GM21723 (cell line): ENCODE results near the gene C20orf204.

Source experiments
- ATAC-seq: cut with Tn5 transposase; IDR thresholded peaks from one replicate; pipeline ENCODE4 v1.9.1; 2021; ENCODE audit warnings: mild to moderate bottlenecking, moderate library complexity; ENCODE audit not compliant: unreplicated experiment

Gene C20orf204

DNA sequence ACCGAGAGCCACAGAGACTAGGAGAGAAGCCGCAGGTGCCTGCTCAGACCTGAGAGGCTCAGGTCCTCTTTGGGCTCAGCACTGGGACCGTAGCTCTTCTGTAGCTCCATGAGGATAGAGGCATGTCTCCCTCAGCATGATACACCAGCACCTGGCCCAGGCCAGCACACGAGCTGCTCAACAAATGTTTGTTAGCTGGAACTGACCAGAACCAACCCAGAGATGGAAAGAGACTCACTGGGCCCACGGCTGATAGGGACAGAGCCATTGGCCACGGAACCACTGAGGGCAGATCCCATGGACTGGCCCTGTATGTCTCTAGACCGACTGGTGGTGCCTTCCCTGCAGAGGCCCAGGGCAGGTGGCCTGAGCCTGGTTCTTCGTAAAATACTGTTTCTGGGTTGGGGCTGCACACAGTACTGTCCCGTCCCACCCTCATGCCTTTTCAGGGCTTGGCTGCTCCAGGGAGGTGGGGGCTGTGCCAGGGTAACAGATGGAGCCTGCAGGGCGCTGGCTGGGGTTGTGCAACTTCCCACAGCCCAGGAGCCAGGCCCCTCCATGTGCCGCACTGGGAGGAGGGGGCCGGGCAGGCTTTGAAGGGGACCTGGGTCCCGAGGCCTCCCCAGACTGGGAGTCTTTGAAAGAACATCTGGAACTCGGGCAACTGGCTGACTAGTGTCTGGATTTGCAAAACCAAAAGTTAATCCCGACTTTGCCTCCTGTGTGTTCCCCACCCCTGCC lies 5.2 kb downstream of the C20orf204 start:
- no peak for ATAC-seq

DNA sequence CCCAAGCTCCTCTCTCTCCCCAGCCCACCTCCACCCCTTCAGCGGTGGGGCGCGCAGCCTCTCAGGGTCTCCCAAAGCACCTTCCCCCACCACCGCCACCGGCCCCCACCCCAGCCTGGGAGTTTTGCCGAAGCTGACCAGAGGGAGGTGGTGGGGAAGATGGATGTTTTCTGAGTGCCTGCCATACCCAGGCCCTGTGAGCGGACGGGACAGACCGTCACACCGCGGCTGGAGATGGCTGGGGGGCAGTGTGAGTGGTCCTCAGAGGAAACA lies 5.7 kb downstream of the C20orf204 start:
- no peak for ATAC-seq

DNA sequence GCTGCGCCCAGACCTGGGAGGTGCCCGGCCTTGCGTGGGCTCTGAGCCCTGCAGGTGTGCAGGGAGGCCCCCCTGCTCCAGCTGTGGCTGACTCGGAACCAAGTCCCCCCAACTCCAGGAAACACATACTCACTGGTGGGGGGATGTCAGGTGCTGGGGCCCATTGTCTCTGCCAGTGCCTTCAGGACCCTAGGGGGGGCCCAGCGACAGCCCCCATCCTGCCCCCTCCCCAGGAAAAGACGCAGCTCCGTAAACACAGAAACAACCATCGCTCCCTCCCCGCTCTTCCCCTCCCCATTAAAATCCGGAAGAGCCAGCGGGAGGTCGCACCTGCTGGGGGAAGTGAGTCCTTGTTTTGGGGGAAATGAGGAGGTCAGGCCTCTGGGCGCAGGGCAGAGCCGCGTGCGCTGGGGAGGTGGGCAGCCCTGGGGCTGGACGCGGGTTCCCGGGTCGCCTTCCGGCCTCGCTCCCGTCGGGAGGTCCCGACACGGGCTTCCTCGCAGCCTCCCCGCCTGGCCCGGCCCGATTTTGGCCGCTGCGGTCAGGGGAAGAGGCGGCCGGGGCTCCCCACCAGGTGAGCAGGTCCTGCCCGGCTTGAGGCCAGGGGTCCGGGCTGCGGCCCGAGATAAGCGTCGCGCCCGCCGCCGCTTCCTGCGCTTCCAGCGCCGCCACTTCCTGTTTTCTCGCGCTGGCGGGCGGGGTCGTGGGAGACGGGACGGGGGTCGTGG lies 6.2 kb downstream of the C20orf204 start:
- ATAC-seq: no peak

DNA sequence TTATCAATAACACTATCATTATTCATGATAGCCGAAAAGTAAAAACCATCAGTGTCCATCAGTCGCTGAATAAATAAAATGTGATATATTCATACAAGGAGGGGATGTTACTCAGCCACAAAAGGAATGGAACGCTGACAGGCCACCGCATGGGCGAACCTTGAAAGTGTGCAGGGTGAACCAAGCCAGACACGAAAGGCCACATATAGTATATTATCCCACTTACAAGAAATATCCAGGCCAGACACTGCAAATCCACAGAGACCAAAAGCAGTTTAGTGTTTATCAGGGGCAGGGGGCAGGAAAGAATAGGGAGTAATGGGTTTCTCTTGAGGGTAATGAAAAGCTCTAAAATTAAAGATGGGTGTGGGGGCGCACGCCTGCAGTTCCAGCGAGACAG lies 7.8 kb downstream of the C20orf204 start:
- ATAC-seq: no peak

DNA sequence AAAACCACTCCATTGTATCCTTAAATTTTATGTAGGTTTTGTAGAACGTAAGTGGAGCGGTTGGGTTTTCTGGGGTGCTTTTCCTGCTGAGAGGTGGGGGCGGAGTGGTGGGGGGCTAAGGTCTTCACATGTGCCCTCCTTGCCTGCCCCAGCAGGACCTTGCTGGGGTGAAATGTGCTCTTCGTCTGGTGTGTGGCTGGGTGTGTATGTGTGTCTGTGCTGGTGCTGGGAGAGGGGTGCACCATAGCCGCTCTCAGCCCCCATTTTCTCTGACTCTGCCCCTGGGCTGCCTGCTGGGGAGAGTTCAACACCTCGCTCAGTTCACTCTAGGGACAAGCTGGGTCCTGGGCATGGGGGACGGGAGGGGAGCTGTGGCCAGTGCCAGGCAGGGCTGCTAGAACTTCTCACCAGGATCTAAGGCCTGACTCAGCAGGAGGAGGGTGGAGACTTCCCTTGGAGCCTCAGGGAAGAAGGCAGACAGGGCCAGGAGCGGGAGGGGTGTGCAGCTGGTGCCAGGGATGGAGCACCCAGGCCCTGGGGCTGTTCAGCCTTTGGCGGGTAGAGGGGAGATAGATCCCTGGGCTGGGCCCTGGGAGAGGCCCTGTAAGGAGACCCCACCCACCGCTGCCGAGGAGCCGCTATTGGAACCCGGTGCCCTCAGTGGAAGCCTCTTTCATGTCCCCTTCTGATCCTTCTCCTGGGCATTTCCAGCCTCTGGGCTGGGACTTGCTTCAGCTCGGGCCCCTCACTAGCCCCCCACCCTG lies 8.7 kb downstream of the C20orf204 start:
- no peak for ATAC-seq

DNA sequence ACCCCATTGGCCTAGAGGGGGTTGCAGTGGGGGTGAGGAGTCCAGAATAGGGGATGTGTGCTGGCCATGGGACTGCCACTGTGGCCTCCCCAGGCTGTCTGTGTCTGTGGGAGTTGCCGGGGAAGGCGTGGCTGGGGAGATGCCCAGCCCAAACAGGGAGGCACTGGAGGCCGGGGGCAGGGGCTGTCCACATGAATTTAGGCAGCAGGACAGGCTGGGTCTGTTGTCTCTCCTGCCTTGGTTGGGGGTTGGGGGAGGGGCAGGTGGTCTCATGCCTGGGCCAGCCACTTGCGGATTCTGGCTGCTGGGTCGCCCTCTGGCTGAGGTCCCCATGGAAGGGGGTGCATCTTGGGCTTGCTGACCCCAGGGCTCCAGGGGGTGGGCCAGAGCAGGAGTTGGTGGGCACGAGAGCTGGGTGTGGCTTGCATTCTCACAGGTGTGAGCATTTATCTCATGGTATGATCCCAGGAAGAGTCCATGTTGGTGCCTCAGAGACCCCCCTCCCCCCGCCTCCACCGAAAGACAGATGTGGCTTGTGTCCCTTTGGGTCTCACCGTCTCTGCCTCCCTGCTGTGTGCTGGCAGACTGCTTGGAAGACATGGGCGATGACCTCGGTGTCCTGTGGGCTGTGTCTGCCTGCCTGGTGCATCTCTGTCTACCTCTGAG lies 9.5 kb downstream of the C20orf204 start:
- no peak for ATAC-seq

DNA sequence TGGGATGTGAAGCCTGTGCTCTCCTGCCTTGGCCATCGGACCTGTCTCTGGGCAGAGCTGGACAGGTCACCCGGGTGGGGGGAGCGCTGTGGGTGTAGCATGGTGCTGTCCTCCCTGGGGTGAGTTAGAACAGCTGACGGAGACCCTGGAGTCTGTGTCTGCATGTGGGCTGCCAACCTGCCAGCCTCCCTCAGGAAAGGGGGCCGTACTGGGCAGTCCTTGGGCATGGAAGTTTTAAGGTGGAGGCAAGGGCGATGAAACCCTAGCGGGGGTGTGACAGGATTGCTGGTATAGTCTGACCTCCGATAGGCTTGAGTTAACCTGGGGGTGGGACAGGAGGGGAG lies 11.0 kb downstream of the C20orf204 start:
- ATAC-seq: no peak

DNA sequence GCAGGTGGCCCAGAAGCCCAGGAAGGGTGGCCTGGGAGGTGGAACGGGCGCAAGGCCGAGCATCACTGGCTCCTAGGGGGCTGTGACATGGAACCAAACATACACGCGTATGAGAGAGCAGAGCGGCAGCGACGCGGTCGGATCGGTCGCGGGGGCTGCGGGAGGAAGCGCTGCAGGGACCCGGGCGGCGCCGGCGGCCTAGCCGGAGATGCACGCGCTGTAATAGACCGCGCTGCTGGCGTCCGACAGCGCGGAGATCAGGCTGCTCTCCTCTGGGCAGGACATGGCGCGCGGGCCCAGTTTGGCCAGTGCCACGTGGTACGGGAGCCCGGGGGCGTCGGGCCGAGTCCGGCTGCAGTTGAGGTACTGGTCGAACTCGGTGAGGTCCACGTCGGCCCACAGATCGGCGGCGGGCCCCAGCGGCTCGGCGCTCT lies 12.0 kb downstream of the C20orf204 start:
- ATAC-seq: no peak

DNA sequence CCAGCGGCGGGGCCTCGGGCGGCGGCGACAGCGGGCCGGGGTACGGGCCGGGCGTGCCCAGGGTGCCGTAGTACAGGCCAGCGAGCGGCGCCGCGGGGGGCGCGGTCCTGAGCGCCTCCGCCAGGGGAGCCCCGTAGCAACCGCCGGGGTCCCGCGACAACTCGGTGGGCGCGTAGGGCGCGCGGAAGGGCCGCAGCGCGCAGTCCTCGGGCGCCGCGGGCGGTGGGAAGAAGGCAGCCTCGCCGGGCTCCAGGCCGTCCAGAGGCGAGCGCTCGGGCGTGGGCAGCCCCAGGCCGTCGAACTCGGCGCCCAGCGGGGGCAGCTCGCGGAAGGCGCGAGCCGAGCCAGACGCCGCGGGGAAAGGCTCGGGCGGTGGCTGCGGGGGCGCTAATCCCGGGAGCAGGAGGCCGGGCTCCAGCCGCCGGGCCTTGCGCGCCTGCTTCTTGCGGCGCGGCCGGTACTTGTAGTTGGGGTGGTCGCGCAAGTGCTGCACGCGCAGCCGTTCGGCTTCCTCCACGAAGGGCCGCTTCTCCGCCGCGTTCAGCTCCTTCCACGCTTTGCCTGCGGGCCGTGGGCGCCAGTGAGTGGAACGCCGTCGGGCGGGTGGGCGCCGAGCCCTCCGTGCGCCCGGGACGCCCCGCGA lies 12.5 kb downstream of the C20orf204 start:
- no peak for ATAC-seq

DNA sequence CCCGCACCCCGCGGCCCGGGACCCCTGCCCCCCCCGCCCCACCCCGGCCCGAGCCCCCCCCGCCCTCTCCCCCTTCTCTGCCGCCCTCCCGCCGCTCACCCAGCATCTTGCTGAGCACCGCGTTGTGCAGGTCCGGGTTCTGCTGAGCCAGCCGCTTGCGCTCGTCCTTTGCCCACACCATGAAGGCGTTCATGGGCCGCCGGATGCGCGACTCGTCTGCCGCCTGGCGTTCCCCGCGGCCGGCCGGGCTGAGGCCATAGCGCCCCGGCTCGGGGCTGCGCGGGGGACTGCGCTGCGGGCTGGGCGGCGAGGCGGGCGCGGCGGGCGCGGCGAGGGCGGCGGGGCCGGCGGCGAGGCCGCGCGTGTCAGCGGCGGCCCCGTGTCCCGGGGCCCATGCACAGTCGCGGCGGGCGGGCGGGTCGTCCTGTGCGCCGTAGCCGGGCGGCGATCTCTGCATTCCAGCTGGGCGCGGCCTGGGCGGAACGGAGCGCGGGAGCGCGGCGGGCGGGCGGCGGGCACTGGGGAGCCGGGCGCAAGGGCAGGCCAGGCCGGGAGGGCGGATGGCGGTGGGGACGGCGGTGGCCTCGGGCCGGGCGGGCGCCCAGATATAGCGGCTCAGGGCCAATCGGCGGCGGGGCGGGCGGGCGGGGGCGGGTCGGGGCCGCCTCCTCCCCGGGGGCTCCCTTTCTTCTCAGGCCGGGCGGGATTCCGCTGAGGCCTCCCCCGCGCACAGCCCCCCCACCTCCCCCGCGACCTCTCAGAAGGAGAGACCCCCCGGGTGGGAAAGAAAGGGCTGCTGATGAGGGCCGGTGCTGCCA lies 13.3 kb downstream of the C20orf204 start, which contains the start of gene SOX18:
TSS of gene SOX18 (minus strand) at position 580 of the 818 bp plus-strand sequence. CDS start at position 457, 123 bp downstream.
- ATAC-seq: no peak

DNA sequence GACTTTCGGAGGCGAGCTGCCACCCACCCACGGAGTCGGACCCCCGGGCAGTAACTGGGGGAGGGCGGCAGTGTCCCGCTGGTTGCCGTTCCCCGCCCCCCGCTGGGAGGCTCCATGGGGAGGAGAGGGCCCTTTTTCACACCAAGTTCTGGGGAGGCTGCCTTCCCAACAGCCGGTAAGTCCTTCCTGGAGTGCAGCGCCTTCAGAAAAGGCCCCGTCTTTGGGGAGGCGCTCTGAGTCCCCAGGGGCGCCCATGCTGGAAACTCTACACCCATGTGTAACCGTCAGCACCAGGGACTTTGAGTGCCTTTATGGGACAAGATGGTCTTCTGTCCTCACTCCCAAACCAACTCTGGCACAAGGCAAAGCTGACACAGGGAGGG lies 13.9 kb downstream of the C20orf204 start:
- ATAC-seq: no peak

DNA sequence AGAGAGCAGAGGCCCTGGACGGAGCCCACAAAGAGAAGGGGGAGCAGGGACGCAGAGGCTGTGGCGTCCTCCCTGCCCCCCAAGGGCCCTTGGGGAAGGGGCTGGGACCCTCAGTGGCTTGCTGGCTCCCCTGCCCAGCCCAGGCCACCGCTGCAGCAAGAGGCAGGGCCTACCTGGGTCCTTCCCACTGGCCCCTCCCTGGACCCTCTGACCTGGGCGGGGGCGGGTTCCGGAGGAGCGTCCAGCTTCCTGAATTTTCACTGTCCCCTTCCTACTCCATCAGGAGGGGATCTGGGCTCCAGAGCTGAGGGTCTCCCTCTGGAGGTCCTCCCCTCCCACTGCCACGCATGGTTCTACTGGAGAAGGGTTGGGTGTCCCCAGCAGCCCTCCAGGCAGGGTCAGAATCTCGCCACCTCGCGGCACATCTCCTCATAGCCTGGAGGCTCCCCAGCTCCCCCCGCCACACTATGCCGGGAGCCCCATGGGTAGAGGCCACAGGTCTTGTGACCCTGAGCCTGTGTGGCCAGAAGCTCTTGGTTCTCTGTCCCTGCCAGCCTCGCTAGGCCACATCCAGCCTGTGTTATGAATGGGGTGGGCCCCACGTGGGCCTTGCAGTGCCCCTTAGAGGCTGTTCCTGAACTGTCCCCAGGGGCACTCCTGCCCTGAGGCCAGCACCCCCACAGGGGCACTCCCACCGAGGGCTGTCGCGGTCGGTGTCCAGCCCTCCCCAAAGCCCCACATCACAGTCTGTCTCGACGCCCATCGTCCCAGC lies 14.5 kb downstream of the C20orf204 start:
- ATAC-seq: no peak

DNA sequence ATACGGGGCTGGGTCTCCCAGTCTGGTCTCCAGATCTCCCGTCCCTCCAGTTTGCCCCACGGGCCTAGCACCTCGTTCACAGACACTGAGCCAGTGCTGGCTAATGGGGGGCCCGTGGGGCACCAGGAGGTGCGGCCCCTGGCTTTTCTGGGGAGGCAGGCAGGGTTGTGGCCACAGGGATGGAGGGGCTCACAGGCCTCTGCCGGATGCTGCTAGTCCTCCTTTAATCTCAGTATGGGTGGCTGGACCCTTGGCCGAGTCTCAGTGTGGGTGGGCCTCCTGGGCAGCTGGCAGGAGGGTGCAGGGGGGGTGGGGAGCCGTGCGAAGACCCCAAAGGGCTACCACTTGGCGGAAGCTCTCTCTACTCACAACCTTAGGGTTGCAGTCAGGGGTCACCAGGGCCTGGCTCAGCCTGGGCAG lies 15.1 kb downstream of the C20orf204 start:
- ATAC-seq: no peak

DNA sequence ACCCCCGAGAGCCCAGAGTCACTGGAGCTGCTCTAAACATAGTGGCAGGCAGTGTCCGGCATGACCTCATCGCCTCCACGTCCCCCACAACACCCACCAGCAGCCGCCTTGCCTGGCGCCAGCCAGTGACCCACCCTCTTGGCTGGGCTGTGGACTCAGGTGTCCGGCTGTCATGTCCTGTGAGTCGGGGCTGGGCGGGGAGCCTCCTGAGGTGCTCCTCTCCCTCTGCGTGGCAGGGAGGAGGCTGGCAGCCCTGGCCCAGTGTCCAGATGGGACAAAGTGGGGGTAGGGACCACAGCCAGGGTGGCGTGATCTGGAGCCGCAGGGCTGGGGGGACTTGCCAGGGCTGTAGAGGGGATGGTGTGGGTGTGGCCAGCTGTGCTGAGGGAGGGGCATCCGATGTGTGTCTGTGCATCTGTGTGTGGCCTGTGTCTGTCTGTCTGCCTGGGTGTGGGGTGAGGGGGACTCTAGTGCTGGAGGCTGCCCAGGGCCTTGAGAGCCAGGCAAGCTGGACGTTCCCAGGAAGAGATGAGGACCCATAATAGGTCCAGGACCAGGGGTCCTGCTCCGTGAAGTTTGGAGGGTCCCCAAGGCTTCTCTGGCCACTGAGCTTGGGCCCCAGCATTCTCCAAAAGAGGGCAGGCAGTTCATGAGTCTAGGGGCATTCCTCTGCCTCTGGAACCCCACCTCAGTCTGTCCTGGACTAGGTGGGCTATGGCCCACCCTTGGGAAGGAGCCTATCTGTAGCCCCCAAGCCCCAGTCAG lies 15.8 kb downstream of the C20orf204 start:
- ATAC-seq: no peak

DNA sequence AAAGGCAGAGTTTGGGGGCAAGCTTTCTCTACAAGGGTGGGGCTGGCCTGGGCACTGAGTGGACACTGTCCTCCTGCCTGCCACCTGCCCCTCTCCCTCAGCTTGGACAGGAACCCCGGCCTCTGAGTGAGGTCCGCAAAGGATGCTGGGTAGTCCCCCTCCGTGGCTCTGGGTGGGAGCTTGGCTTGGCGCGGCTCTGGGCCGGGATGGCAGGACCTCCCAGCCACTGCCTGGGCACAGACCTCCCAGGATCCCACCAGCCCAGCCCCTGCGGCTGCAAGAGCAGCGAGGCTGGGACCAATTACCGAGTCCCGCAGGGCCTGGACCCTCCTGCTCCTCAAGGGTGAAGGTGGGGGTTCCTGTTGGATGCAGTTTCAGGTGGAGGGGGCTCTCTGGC lies 16.3 kb downstream of the C20orf204 start:
- no peak for ATAC-seq

DNA sequence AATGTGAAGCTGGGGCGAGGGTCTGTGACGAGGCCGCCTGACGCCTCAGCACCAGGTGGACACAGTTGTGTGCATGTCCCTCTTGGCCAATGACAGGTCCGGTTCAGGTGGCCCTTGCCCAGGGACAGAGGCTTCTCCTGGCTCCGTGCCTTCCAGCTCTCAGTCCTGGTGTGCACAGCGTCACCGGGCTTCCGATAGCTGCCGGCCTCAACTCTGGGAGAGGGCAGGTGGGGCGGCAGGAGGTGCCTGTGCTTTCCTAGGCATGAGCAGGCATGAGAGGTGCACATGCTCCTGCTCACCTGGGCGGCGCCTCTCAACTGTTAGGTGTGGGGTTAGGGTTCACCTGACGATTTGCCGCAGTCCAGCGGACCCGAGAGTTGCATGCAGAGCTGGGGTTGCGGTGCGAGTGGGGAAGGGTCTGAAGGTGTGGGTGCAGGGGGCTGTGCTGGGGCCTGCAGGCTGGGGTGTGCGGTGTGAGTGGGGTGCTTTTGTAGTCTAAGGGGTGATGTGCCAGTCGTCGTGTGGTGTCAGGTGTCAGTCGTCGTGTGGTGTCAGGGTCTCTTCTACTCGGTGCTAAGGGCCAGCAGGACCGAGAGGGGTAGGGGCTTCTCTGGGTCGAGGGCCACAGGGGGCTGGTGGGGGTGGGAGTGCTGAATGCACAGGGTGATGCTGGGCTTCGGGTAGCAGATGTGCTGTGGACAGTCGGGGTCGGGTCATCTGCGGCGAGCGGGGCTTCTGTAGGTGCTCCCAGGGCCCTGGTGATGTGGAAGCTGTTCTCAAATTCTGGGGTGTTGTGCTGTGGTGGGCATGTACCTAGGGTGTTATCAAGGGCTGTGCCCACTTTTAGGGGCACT lies 17.2 kb downstream of the C20orf204 start:
- ATAC-seq: no peak

DNA sequence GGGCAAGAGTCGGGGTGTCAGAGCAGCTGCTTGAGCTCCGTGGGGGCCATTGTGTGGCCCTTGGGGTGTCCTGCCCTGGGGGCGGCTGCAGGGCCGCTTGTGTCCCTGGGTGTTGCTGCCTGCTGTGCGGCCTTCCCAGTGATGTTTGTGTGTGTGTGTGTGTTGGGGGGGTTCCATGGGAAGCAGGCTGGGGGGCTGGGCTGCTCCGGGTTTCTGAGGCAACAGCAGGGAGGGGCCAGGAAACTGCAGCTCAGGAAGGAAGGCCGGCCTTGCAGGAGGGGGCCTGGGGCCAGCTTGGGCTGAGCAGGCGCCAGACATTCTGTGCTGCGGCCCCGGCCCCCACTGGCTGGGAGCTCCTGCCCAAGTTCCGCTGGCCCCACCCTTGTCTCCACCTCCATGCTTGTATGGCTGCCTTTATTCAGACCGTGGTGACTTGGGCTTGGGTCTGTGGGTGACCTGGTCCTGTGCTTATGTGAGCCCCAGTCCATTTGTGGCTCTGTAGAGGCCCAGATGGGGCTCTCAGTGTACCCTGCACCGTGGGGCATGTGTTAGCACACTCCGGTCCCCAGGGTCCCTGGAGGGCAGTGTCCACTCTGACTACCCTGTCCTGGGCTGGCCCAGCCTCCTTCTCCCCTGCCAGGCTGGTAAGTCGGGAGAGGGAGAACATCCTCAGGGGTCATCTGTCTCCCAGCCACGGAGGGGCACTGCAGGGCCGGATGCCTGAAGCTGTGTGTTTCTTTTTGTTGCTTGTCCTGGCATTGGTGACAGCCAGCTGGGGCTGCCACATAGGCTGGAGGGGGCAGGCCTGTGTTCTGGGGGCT lies 18.1 kb downstream of the C20orf204 start:
- ATAC-seq: no peak
